Myometrial cell (primary cell): Measurements from ENCODE around the gene DDX54. TPM values are rescaled to one million over a fixed set of nuclear protein-coding genes. Genes with fewer than 3 reads are reported as not detected.

ENCODE experiments used
- total RNA-seq: library from RNA; depleted of rRNA; stranded (reverse); fragments of >200 nt; gene quantifications from 2 replicates; pipeline ENCODE4 v1.2.3, GENCODE V29; 2015

DDX54 gene, protein sequence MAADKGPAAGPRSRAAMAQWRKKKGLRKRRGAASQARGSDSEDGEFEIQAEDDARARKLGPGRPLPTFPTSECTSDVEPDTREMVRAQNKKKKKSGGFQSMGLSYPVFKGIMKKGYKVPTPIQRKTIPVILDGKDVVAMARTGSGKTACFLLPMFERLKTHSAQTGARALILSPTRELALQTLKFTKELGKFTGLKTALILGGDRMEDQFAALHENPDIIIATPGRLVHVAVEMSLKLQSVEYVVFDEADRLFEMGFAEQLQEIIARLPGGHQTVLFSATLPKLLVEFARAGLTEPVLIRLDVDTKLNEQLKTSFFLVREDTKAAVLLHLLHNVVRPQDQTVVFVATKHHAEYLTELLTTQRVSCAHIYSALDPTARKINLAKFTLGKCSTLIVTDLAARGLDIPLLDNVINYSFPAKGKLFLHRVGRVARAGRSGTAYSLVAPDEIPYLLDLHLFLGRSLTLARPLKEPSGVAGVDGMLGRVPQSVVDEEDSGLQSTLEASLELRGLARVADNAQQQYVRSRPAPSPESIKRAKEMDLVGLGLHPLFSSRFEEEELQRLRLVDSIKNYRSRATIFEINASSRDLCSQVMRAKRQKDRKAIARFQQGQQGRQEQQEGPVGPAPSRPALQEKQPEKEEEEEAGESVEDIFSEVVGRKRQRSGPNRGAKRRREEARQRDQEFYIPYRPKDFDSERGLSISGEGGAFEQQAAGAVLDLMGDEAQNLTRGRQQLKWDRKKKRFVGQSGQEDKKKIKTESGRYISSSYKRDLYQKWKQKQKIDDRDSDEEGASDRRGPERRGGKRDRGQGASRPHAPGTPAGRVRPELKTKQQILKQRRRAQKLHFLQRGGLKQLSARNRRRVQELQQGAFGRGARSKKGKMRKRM
- 87.4 and 108 TPM in 2 replicates for total RNA-seq

DNA sequence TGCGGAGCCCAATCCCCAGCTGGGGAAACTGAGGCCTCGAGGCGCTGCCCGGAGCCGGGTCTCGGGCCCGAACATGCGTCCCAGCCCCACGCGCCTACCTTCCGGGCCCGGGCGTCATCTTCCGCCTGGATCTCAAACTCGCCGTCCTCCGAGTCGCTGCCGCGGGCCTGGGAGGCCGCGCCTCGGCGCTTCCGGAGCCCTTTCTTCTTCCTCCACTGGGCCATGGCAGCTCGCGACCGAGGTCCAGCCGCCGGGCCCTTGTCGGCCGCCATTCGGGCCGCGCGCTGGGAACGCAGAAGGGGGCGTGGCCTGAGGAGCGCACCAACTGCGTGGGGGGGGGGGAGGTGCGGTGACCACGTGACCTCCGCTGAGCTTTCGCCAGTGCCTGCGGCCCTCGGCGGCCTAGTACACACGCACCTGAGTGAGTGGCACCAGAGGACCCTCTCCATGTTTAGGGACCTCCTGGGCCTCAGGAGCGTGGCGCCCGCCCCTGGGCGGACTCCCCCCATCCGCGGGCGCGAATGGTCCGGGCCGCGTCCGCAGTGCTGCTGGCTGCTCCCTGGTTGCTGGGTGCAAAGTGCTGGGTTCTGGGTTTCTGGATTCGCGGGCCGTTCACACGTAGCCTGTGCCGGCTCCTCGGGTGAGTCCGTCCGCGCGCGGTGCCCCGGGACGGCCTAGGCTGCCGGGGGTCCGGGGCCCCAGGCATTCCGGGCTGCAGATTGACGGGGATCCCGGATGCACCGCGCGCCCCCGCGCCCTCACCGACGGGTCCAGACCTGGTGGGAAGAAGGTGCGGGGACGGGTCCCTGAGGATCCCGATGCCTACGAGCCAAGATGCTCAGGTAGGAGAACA is at the start of gene DDX54, which contains the start of gene RITA1:
DDX54 (minus strand) TSS at position 299 of the 853 bp plus-strand sequence; CDS start at position 272, 27 bp downstream.
RITA1 (plus strand) TSS at position 542 of the 853 bp plus-strand sequence. CDS start 1,026 bp downstream, outside the sequence.

GRCh38 chr12:113221181-113221996 is 36.1 kb upstream of the DDX54 start, which contains the start of gene TPCN1:
Gene TPCN1, plus strand, starts transcription at chr12:113221464. Its CDS starts 5,389 bp downstream, at chr12:113226853.

DNA sequence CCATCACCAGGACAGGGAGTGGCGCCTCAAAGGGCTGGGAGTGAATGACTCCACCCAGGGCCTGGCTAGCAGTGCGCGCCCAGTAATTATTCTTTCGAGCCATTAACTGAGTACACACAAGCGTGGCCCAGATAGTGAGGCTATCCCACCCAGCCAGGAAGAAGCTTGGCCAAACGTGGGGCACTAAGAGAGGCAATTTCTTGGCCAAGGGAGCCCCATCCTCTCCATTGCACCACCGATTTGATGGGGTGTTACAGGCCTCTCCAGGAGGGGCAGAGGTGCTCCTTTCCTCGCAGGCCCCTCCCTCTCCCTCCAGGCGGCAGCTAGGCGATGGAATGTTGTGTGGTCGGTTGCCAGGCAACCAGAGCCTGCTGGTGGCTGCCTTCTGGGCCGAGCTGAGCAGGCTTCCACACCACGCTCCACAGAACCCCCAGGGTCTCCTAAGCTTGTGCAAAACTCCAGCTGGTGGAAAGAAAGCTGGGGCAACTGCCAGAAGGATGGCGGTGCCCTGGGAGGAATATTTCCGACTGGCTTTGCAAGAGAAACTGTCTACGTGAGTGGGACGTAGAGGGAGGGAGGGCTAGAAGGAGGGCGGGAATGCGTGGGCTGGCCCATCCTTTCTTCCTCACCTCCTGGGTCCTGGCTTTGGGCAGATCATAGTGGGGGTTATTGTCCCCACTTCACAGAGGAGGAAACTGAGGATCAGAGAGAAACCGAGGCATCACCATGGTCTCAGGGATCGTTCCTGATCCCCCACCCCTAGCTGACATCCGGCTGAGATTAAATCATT is 35.7 kb downstream of the DDX54 start, which contains the start of gene CFAP73:
CFAP73 (plus strand) TSS at position 364 of the 790 bp plus-strand sequence; CDS start at position 498, 134 bp downstream.

DNA sequence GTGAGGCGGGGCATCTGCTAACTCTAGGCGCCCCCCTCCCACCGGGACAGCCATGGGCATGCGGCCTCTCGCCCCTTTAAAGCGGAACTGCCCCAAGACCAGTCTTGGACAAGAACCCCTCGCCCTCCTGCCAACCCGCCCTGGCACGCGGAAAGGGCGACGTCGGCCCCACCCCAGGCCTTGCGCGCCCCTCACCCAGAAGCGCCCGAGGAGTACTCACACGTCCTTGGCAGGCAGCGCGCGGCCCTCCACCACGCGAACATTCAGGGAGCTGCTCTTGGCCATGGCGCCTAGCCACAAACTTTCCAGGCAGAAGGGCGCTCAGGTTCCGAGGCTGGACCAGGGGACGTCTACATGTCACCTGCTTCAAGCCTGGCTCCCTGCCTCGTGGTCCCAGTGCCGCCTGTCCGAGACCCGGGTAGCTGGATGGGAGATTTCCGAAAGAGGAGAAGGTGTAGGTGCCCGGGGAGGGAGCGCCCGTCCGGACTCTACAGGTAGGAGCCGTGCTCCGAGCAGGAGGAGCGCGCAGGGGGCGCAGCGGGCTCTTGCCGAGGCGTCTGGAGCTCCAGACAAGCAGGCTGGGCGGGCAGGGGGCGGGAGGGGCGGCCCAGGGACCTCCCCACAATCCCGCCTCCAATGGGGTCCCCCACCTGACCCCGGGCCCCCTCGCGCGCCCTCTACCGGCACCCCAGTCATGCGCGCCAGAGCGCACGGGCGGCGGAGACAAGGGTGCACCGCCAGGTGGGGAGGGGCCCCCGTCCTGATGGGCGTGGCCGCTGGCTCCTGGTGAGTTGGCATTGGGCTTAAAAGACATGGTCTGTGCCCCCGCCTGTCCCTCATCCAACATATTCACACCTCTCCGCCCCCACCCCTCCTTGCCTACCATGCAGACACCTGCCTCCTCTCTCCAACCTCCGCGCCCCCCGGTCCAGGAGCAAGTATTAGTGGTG is 49.8 kb downstream of the DDX54 start, which contains the start of gene RASAL1:
RASAL1 (minus strand) TSS at position 584 of the 950 bp plus-strand sequence; CDS start at position 285, 299 bp downstream.

Other genes starting within 250 kb of the DDX54 start
- gene OAS3, start 247.0 kb downstream of the DDX54 start, total RNA-seq = 20.2 TPM in 2 replicates
- 1.2 and 3.2 TPM in 2 replicates for gene OAS2, start 207.0 kb downstream of the DDX54 start, total RNA-seq
- not detected in 2 replicates for gene DTX1, start 128.7 kb downstream of the DDX54 start, total RNA-seq
- gene RASAL1, start 49.7 kb downstream of the DDX54 start, total RNA-seq = not detected in 2 replicates
- not detected in 2 replicates for gene CFAP73, start 35.8 kb downstream of the DDX54 start, total RNA-seq
- gene RITA1, start 243 bp upstream of the DDX54 start, total RNA-seq = 24.5 and 34.9 TPM in 2 replicates
- 16.7 and 19.0 TPM in 2 replicates for gene TPCN1, start 36.0 kb upstream of the DDX54 start, total RNA-seq
- 23.0 and 41.8 TPM in 2 replicates for gene SLC8B1, start 149.6 kb upstream of the DDX54 start, total RNA-seq
- gene PLBD2, start 173.1 kb upstream of the DDX54 start, total RNA-seq = 33.5 and 38.3 TPM in 2 replicates
- not detected in 2 replicates for gene SDS, start 218.4 kb upstream of the DDX54 start, total RNA-seq
- gene SDSL, start 236.9 kb upstream of the DDX54 start, total RNA-seq = 5.3 and 8.6 TPM in 2 replicates